Measurements from ENCODE around the gene ARSK.
A peak's percentile ranks its signal among the peaks of the same experiment; 100 is the strongest.

Gene ARSK

GRCh38 chr5:95533106-95533505, 21.8 kb upstream of the ARSK start:
- no peak overlapping the region for H3K4me3 ChIP-seq (ENCODE audit: low read depth, low read length)
- no peak for DNase-seq (ENCODE audit: low read depth)
- no peak for TF ChIP-seq CTCF (IDR thresholded peaks at IDR 0.05; ENCODE audit: insufficient read depth, low read depth, low read length, missing control alignments)

GRCh38 chr5:95533761-95534160, 21.1 kb upstream of the ARSK start:
- no peak for DNase-seq (ENCODE audit: low read depth)
- no peak for TF ChIP-seq CTCF (IDR thresholded peaks at IDR 0.05; ENCODE audit: insufficient read depth, low read depth, low read length, missing control alignments)
- H3K4me3 ChIP-seq (ENCODE audit: low read depth, low read length) = no peak overlapping the region

DNA sequence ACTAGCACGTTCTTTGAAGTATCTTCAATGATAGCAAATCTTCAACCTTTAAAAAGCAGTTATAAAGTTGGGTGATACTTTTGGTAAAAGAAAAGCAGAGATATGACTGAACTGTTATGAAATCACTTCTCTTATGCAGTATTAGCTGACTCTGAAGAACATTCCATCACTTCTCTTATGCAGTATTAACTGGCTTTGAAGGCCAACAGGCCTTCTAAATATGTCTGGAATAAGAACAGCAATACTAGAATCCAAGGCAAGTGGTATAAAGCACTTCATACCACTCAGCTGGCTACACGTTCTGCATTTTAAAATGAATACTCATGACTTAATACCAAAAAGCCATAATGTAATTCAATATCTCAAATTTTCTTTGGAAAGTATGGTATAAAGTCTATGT, 17.4 kb upstream of the ARSK start:
- DNase-seq (ENCODE audit: low read depth) = no peak
- no peak for TF ChIP-seq CTCF (IDR thresholded peaks at IDR 0.05; ENCODE audit: insufficient read depth, low read depth, low read length, missing control alignments)
- H3K4me3 ChIP-seq (ENCODE audit: low read depth, low read length) = no peak overlapping the region

DNA sequence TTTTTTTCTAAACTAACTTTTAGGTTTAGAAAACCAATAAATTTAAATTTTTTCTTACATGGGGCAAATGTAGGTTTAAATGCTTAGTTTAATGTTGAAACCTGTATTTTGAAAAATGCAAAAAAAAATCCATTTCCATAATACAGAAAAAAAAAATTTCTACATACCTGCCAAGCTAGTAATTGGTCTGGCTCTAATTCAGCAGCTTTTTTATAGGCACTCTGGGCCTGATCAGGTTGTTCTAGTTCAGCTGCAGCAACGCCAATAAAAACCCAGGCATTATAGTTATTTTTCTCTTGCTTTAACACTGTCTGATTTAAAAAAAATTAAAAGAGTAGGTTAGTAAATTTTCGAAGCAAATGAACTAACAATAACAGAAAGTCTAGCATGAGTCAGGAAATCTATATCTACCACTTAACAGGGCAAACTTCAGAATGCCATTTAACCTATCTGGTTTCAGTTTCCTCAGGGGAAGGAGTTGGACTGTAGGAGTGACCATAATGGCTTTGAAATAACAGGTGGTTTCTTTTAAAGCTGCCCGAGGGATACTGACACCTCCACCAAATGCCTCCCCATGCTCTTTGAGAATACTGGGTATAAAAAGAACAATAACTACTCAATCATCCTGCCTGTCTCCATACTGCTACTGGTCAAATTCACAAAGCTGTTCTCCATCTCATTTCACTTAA, 11.7 kb upstream of the ARSK start:
- H3K4me3 ChIP-seq (ENCODE audit: low read depth, low read length) = no peak overlapping the region
- peak; percentile 18 for DNase-seq (ENCODE audit: low read depth)
- TF ChIP-seq CTCF (IDR thresholded peaks at IDR 0.05; ENCODE audit: insufficient read depth, low read depth, low read length, missing control alignments) = no peak

GRCh38 chr5:95549030-95549429, 5.9 kb upstream of the ARSK start:
- H3K4me3 ChIP-seq (ENCODE audit: low read depth, low read length) = no peak overlapping the region
- DNase-seq (ENCODE audit: low read depth) = no peak
- no peak for TF ChIP-seq CTCF (IDR thresholded peaks at IDR 0.05; ENCODE audit: insufficient read depth, low read depth, low read length, missing control alignments)

DNA sequence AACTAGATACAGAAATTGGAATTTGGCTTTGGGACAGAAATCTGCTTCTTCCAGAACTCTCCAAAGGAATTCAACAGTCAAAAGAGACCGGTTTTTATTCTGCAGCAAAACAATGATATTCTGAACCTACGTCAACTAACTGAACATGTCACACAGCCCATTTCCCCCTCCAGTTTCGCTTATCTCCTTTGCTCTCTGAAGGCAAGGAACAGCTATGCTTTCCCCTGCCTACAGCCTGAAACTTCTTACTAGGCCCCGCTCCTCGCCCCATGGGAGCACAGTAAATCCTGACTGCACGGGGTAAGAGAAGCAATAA, 612 bp upstream of the ARSK start:
- no peak for DNase-seq (ENCODE audit: low read depth)
- peak overlapping the region; percentile 94 for H3K4me3 ChIP-seq (ENCODE audit: low read depth, low read length)
- no peak for TF ChIP-seq CTCF (IDR thresholded peaks at IDR 0.05; ENCODE audit: insufficient read depth, low read depth, low read length, missing control alignments)

DNA sequence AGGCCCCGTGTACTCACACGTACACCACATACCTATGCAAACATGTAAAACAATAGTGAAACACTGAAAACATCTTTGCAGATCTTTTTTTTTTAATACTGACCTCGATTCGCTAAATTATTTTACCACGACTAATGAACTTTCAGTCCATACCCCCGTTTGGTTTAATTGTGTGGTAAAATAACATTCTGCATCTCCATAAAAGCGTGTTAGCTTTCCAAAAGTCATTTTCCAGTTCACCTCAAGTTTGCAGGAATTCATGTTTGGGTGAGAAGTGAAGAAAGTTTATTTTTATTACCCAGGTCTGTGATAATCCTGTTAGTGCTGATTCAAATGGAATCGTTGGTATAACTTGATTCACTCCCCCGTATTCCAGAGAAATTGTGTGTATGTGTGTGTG, 652 bp downstream of the ARSK start:
- TF ChIP-seq CTCF (IDR thresholded peaks at IDR 0.05; ENCODE audit: insufficient read depth, low read depth, low read length, missing control alignments) = no peak
- DNase-seq (ENCODE audit: low read depth) = no peak
- peak overlapping the region; percentile 94 for H3K4me3 ChIP-seq (ENCODE audit: low read depth, low read length)
